ENCODE results near the gene KMT5C.

The KMT5C gene

GRCh38 chr19:55370305-55370988 lies 30.8 kb downstream of the KMT5C start, which contains the start of gene IL11:
TSS of gene IL11 (minus strand) at chr19:55370463. CDS start at chr19:55370310, 153 bp downstream.
- no peak for DNase-seq (ENCODE audit: low read depth)
- no peak for TF ChIP-seq CTCF (conservative IDR thresholded peaks at IDR 0.05; ENCODE audit: low read depth, low read length)

GRCh38 chr19:55372316-55373081 lies 32.8 kb downstream of the KMT5C start:
- no peak for DNase-seq (ENCODE audit: low read depth)
- no peak for TF ChIP-seq CTCF (conservative IDR thresholded peaks at IDR 0.05; ENCODE audit: low read depth, low read length)
- H3K4me3 ChIP-seq (ENCODE audit: low read length): no peak overlapping the region

More at GRCh38 chr19:55370305-55370988, 30.8 kb downstream of the KMT5C start, which contains the start of gene IL11:
- H3K4me3 ChIP-seq (ENCODE audit: low read length): peak within 1 kb of the TSS; percentile 40

- DNase-seq (ENCODE audit: low read depth): no peak
- TF ChIP-seq CTCF (conservative IDR thresholded peaks at IDR 0.05; ENCODE audit: low read depth, low read length): no peak
Observed at GRCh38 chr19:55373306-55373992, 33.8 kb downstream of the KMT5C start.

DNA sequence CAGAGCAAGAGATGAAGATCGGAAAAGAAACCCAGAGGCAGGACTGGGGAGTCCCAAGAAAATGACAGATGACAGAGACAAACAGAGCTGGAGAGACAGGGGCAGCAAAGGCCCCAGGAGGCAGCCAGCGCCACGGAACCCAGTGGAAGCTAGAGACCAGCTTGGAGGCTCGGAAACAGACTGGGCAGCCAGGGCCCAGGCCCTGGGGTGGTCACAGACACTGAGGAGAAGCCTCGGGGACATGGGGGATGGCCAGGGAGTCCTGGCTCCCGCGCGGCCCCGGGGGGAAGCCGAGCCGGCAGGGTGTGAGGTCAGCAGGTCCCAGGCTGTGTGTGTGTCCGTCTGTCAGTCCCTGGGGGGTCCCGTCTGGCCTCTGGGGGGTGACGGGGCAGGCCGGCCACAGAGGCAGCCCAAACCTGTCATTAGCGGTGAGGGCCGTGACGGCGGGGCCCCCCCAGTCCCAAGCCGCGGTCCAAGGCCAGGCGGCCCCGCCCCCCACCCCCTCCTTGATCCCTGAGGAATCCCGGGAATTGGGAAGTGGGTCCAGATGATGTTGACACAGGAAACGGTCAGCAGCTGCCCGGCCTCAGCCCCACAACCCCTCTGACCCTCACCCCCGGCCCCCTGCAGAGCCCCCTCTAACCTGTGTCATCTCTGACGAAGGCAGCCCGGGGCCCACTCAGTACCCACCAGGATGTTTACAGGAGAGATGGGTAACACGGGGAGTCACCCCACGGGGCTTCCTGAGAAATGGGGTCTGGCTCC lies 34.5 kb downstream of the KMT5C start:
- no peak overlapping the region for H3K4me3 ChIP-seq (ENCODE audit: low read length)
- no peak for DNase-seq (ENCODE audit: low read depth)
- TF ChIP-seq CTCF (conservative IDR thresholded peaks at IDR 0.05; ENCODE audit: low read depth, low read length): no peak

More at GRCh38 chr19:55373306-55373992, 33.8 kb downstream of the KMT5C start:
- H3K4me3 ChIP-seq (ENCODE audit: low read length): no peak overlapping the region

DNA sequence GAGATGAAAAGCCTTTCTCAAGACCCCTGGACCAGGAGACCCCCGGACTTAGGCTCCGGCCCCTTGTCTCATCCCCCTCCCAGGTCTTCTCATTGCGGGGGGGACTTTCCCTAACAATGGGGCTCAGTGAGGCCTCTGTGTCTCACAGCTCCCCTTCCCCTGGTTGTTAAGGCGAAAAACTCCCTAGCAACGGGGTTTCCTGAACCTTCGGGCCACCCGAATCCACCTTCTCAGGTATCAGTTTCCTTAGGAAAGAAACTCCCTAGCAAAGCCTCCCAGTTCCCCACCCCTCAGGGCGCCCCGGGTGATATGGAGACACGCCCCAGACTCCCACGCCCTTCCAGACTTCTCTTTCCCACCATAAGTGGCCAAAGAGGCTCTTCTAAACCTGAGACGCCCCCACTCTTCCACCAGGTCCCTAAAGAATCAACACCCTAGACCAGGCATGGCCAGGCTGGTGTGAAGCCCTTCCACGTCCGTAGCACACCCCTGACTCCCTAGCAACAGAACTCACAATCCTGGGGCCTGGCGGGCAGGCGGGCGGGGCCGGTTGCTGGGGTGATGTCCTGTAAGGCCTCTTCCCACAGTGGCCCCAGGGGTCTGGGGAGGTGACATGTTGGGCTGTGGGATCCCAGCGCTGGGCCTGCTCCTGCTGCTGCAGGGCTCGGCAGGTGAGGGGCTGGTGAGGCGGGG lies 36.7 kb downstream of the KMT5C start, which contains the start of gene TMEM190:
TSS of gene TMEM190 (plus strand) at position 586 of the 693 bp plus-strand sequence. CDS start at position 614, 28 bp downstream.
- no peak within 1 kb of the TSS for H3K4me3 ChIP-seq (ENCODE audit: low read length)
- no peak for DNase-seq (ENCODE audit: low read depth)
- no peak for TF ChIP-seq CTCF (conservative IDR thresholded peaks at IDR 0.05; ENCODE audit: low read depth, low read length)
